Measurements from ENCODE around the gene CTSE.

DNA sequence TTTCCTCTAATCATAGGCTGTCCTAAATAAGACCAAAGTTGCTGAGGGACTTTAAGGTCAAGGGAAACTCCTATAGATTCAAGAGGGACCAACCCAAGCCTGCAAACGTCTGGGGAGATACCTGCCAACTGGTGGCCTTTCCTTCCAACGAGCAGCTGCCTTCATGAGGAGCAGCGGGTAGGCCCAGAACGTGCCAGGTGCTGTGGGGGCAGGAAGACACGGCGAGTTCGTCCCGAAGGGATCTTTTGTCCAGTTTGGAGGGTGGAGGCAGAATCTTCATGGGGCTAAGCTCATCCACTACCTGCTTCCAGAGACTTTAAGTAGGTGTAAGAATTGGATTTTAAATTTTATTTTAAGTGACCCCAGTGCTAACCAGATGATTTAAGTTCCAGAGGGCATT lies 54.5 kb downstream of the CTSE start:
- TF ChIP-seq CTCF (IDR thresholded peaks at IDR 0.05), result no peak
- no peak for TF ChIP-seq POLR2A (IDR thresholded peaks at IDR 0.05; ENCODE audit: low read depth)

Measured in esophagus muscularis mucosa (tissue), 3 donors.